ENCODE data around the gene DBI.

DNA sequence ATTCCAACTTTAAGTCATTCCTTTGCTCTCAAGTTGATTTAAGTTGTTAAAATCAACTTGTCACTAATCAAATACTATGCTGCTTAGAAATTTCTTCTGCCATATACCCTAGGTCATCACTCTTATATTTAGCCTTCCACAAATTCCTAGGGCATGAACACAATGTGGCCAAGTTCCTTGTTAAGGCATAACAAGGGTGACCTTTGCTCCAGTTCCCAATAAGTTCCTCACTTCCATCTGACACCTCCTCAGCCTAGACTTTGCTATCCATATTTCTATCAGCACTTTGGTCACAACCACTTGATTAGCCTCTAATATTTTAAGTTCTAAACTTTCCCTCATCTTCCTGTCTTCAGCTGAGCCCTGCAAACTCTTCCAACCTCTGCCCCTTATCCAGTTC is 55.0 kb downstream of the DBI start:
- TF ChIP-seq, protein P1, sequence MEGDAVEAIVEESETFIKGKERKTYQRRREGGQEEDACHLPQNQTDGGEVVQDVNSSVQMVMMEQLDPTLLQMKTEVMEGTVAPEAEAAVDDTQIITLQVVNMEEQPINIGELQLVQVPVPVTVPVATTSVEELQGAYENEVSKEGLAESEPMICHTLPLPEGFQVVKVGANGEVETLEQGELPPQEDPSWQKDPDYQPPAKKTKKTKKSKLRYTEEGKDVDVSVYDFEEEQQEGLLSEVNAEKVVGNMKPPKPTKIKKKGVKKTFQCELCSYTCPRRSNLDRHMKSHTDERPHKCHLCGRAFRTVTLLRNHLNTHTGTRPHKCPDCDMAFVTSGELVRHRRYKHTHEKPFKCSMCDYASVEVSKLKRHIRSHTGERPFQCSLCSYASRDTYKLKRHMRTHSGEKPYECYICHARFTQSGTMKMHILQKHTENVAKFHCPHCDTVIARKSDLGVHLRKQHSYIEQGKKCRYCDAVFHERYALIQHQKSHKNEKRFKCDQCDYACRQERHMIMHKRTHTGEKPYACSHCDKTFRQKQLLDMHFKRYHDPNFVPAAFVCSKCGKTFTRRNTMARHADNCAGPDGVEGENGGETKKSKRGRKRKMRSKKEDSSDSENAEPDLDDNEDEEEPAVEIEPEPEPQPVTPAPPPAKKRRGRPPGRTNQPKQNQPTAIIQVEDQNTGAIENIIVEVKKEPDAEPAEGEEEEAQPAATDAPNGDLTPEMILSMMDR (IDR thresholded peaks at IDR 0.05) = no peak
- TF ChIP-seq EP300 (IDR thresholded peaks at IDR 0.05) (no peak), POLR2A (IDR thresholded peaks at IDR 0.05) (no peak), POLR2AphosphoS5 (IDR thresholded peaks at IDR 0.05) (no peak)
